Adrenal gland (tissue), 12 donors: ENCODE data around the gene CLSTN3. TPM values are rescaled to one million over a fixed set of nuclear protein-coding genes. Genes with fewer than 3 reads are reported as not detected.

Experiments
- DNase-seq, 7 donors: peaks; one replicate each; pipeline ENCODE4 v3.0.0-alpha.2; 2019 to 2020
- H3K27ac ChIP-seq, 5 donors: fragments of 200-600 bp; sonication (generic) in 4 of 5; 1 replicate in 3 of 5; 2 replicates in 2 of 5; pipeline versions ENCODE4 v1.5.1 to v1.8.0; 2016 to 2020; ENCODE audit warnings: mild to moderate bottlenecking in 1 of 5
- H3K27me3 ChIP-seq: fragments of 200-600 bp; 2 replicates; pipeline ENCODE4 v1.8.0; 2021
- H3K36me3 ChIP-seq, 2 donors: fragments of 200-600 bp; replicated peaks in 1 of 2; 1 replicate in 1 of 2; 2 replicates in 1 of 2; pipeline versions ENCODE4 v1.5.1 to v1.8.0; 2018 to 2022
- H3K4me1 ChIP-seq, 2 donors: fragments of 200-600 bp; replicated peaks in 1 of 2; 1 replicate in 1 of 2; 2 replicates in 1 of 2; pipeline versions ENCODE4 v1.5.1 to v1.8.0; 2018 to 2021
- H3K4me3 ChIP-seq, 4 donors: fragments of 200-600 bp; sonication (generic) in 3 of 4; one replicate each; pipeline ENCODE4 v1.5.1; 2016 to 2018
- H3K9me3 ChIP-seq, 3 donors: fragments of 200-600 bp; sonication (generic) in 1 of 3; replicated peaks in 1 of 3; 1 replicate in 2 of 3; 2 replicates in 1 of 3; pipeline versions ENCODE4 v1.5.1 to v1.8.0; 2016 to 2021
- POLR2A ChIP-seq, 2 donors: fragments of 450-650 bp; IDR thresholded peaks; one replicate each; pipeline ENCODE4 v1.6.1; 2017; ENCODE audit warnings: antibody characterized with exemption in 2 of 2, mild to moderate bottlenecking in 2 of 2, moderate library complexity in 1 of 2
- WGBS, 4 donors: extraction: QIAGEN DNeasy Blood & Tissue Kit in 2 of 4; methylation state at CpG; one replicate each; pipeline versions ENCODE4 v1.1.5 to v1.1.7; 2013 to 2017; 5-methylcytosine and 5-hydroxymethylcytosine counted together
- intact Hi-C, 2 donors: fragments of 100-400 bp; cut with DNase I; formaldehyde crosslinking; loops; one replicate each; pipeline versions ENCODE4 v1.14.1 to v1.15.0; 2022 to 2023
- polyA plus RNA-seq, 3 donors: library from polyadenylated mRNA; stranded (reverse); fragments of 200-250 nt in 2 of 3; fragments of 350-450 nt in 1 of 3; fragmentation: Illumina TruSeq in 1 of 3; extraction: RNeasy Lipid Tissue Mini Kit (QIAGEN cat#74804) in 1 of 3; gene quantifications; one replicate each; pipeline ENCODE4 v1.2.3, GENCODE V29; 2013 to 2014
- total RNA-seq, 9 donors: library from RNA; depleted of rRNA in 4 of 9; stranded (reverse); fragments of >200 nt in 4 of 9; fragments of 120-200 nt in 1 of 9; fragmentation: NEBNext Ultra II Directional in 1 of 9; extraction: Animal tissue kit (Norgen Biotek cat#: 25700) in 1 of 9; gene quantifications; one replicate each; pipeline versions ENCODE4 v1.1.0 to v1.2.4, GENCODE V29; 2013 to 2023
- TF ChIP-seq, protein P1 (sequence below), 6 experiments: fragments of 450-650 bp in 4 of 6; fragments of 200-600 bp in 2 of 6; sonication (generic) in 1 of 6; IDR thresholded peaks; 1 replicate in 5 of 6; 2 replicates in 1 of 6; pipeline versions ENCODE4 v1.5.1 to v1.8.0; 2016 to 2021; ENCODE audit warnings: antibody characterized with exemption in 6 of 6, mild to moderate bottlenecking in 2 of 6, moderate library complexity in 1 of 6
- donor health status: healthy with polysubstance abuse.
- donor health status: Bipolar disorder and iron deficiency.
- donor health status: DM: yes; HTN: yes; CAD: no.
- donor health status: DM: no; HTN: no; CAD: no.
- donor health status: DM: no; HTN: no; CAD: no.
- donor health status: DM: yes; HTN: yes; CAD: no.

CLSTN3 gene
- total and polyA plus RNA-seq, 12 donors = 9.3 to 175 (median 42.8) TPM

DNA sequence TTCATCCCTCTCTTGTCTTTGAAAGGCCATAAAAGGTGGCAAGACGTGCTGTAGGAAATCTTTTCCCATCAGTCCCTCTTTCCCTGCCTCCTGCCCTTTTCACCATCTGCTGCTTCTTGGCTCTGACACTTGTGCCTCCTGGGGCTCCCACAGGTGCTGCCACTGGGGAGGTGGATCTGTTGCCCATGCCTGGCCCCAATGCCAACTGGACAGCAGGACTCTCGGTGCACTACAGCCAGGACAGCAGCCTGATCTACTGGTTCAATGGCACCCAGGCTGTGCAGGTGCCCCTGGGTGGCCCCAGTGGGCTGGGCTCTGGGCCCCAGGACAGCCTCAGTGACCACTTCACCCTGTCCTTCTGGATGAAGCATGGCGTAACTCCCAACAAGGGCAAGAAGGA is 6.5 kb downstream of the CLSTN3 start:
- Histone ChIP-seq H3K27me3 (no peaks in the 10 kb centered on the region), H3K9me3 (no peaks in the 10 kb centered on the region), H3K4me3 (no peak overlapping the region), H3K36me3 (peaks cover 0 to 56% of the 10 kb centered on the region in 2 donors), H3K4me1 (peaks cover 0 to 2% of the 10 kb centered on the region in 2 donors), H3K27ac (no peak overlapping the region)
- TF ChIP-seq, protein P1, sequence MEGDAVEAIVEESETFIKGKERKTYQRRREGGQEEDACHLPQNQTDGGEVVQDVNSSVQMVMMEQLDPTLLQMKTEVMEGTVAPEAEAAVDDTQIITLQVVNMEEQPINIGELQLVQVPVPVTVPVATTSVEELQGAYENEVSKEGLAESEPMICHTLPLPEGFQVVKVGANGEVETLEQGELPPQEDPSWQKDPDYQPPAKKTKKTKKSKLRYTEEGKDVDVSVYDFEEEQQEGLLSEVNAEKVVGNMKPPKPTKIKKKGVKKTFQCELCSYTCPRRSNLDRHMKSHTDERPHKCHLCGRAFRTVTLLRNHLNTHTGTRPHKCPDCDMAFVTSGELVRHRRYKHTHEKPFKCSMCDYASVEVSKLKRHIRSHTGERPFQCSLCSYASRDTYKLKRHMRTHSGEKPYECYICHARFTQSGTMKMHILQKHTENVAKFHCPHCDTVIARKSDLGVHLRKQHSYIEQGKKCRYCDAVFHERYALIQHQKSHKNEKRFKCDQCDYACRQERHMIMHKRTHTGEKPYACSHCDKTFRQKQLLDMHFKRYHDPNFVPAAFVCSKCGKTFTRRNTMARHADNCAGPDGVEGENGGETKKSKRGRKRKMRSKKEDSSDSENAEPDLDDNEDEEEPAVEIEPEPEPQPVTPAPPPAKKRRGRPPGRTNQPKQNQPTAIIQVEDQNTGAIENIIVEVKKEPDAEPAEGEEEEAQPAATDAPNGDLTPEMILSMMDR (IDR thresholded peaks at IDR 0.05) = no peak
- no peak for TF ChIP-seq POLR2A (IDR thresholded peaks at IDR 0.05)
- intact Hi-C loops = no loop called here
- 86 to 100% (median 93%) methylated on average over 3 of the region's 3 CpGs for WGBS, 4 donors
- DNase-seq = no peak

DNA sequence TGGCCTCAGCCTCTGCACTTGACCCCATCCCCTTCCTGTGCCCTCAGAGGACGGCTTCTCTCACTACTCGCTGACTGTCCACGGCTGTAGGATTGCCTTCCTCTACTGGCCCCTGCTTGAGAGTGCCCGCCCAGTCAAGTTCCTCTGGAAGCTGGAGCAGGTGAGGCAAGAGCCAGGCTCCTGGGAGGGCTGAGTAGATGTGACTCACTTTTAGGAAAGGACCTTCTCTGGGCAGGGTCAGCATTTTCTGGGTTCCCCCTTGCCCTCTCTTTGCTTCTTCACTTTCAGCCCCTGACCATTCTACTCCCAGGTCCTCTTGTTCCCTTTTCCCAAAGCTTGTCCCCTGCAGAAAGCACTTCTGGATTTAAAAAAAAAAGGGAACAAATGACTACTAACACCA is 7.7 kb downstream of the CLSTN3 start:
- Histone ChIP-seq H3K4me1 (no peaks in the 10 kb centered on the region), H3K9me3 (no peaks in the 10 kb centered on the region), H3K4me3 (no peak overlapping the region), H3K36me3 (peaks cover 0 to 60% of the 10 kb centered on the region in 2 donors), H3K27me3 (no peaks in the 10 kb centered on the region), H3K27ac (no peak overlapping the region)
- TF ChIP-seq POLR2A (IDR thresholded peaks at IDR 0.05) = no peak
- TF ChIP-seq, protein P1 (IDR thresholded peaks at IDR 0.05) = no peak
- DNase-seq = no peak
- WGBS, 4 donors = 48 to 62% (median 55%) methylated on average over 4 of the region's 4 CpGs
- intact Hi-C loops = no loop called here

DNA sequence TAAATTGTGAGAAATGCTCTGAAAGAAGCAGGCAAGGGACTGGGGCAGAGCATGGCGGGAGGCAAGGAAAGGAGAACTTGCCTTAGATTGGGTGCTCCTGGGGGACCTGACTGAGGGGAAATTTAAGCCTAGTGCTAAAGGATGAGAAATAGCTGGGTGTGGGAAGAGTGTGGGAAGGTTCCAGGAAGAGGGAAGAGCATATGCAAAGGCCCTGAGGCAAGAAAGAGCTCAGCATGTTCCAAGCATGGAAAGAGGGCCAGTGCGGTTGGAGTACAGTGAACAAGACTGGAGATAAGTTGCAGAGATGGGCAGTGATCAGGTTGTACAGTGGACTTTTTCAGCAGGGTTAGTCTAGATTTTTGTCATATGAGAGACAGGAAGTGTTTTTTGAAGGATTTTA is 9.0 kb downstream of the CLSTN3 start:
- 97 to 100% (median 98%) methylated on average over 2 of the region's 2 CpGs for WGBS, 4 donors
- Histone ChIP-seq H3K27me3 (no peaks in the 10 kb centered on the region), H3K27ac (no peak overlapping the region), H3K4me1 (no peaks in the 10 kb centered on the region), H3K36me3 (peaks cover 0 to 62% of the 10 kb centered on the region in 2 donors), H3K9me3 (no peaks in the 10 kb centered on the region), H3K4me3 (no peak overlapping the region)
- intact Hi-C loops = no loop called here
- TF ChIP-seq, protein P1 (IDR thresholded peaks at IDR 0.05) = no peak
- TF ChIP-seq POLR2A (IDR thresholded peaks at IDR 0.05) = no peak
- DNase-seq = no peak

DNA sequence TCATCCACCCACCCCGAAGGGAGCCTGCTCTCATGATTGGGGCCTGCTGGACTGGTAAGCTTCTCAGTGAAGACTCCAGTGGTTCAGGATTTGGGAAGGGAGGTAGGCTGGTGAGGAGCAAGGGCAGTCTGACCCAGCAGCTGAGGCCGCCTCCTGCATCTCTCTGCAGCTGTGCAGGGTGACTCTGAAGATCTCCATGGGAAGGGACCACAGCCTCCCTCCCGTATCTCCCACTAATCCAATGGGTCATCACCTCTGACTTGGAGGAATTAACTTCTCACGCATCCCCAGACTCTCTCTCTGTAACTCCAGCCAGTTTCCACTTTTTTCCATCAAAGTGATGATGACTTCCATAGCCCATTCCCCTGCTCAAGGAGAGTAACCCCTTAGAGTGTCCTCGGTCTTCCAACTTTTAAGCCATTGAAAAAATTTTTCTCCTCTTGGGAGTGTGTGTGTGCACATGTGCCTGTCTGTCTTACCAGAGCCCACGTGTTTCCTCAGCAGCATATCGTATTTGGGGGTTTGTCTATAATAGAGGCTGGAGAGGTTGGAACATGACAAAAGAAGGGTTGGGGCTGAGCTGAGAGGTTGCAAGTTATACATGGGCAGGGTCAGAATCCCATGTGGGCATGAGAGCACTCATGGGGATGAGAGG is 11.3 kb downstream of the CLSTN3 start:
- H3K4me3 ChIP-seq = no peak overlapping the region
- no peaks in the 10 kb centered on the region for H3K4me1 ChIP-seq
- no peak for TF ChIP-seq POLR2A (IDR thresholded peaks at IDR 0.05)
- TF ChIP-seq, protein P1 (IDR thresholded peaks at IDR 0.05) = no peak
- H3K27me3 ChIP-seq = no peaks in the 10 kb centered on the region
- H3K27ac ChIP-seq = no peak overlapping the region
- no peak for DNase-seq
- peaks cover 0 to 41% of the 10 kb centered on the region in 2 donors for H3K36me3 ChIP-seq
- WGBS, 4 donors = 84 to 93% (median 91%) methylated on average over 6 to 7 of the region's 7 CpGs
- no peaks in the 10 kb centered on the region for H3K9me3 ChIP-seq
- intact Hi-C loops = no loop called here
